Measurements from ENCODE around the gene PDE2A. TPM values are rescaled to one million over a fixed set of nuclear protein-coding genes. Genes with fewer than 3 reads are reported as not detected.

PDE2A gene
- polyA plus RNA-seq, 1 donor, result 13.6 TPM

- no peak for DNase-seq
Observed at GRCh38 chr11:72544589-72544988, 129.6 kb downstream of the PDE2A start.

GRCh38 chr11:72543849-72544542, 130.2 kb downstream of the PDE2A start:
- no peak for DNase-seq

- no peak for DNase-seq
Observed at GRCh38 chr11:72541257-72541974, 132.8 kb downstream of the PDE2A start.

- no peak for DNase-seq
Observed at GRCh38 chr11:72537051-72537450, 137.2 kb downstream of the PDE2A start.

- no peak for DNase-seq
Observed at GRCh38 chr11:72535194-72535547, 139.1 kb downstream of the PDE2A start.

GRCh38 chr11:72534371-72535193, 139.6 kb downstream of the PDE2A start:
- no peak for DNase-seq

- no peak for DNase-seq
Observed at GRCh38 chr11:72529068-72529467, 145.2 kb downstream of the PDE2A start.

GRCh38 chr11:72528121-72528520, 146.1 kb downstream of the PDE2A start:
- no peak for DNase-seq

Other genes with a start within 250 kb of the PDE2A start
- gene CLPB, start 239.9 kb downstream of the PDE2A start, polyA plus RNA-seq (ENCODE audit: insufficient read length), result 14.2 TPM
- 69.2 TPM for gene ARAP1, start 78.0 kb upstream of the PDE2A start, polyA plus RNA-seq (ENCODE audit: insufficient read length)
- 66.4 TPM for gene STARD10, start 119.6 kb upstream of the PDE2A start, polyA plus RNA-seq (ENCODE audit: insufficient read length)
- 43.0 TPM for gene ATG16L2, start 140.0 kb upstream of the PDE2A start, polyA plus RNA-seq (ENCODE audit: insufficient read length)